Suprapubic skin (tissue), 4 donors: Measurements from ENCODE around the gene PDC. TPM values are rescaled to one million over a fixed set of nuclear protein-coding genes. Genes with fewer than 3 reads are reported as not detected.

Experiments used
- DNase-seq, 2 donors: peaks; one replicate each; pipeline ENCODE4 v3.0.0-alpha.2; 2019; ENCODE audit warnings: low spot score in 2 of 2
- H3K27ac ChIP-seq: fragments of 200-600 bp; sonication (generic); one replicate; pipeline ENCODE4 v1.5.1; 2019
- H3K27me3 ChIP-seq: fragments of 200-600 bp; sonication (generic); one replicate; pipeline ENCODE4 v1.5.1; 2019
- H3K36me3 ChIP-seq: fragments of 200-600 bp; sonication (generic); one replicate; pipeline ENCODE4 v1.5.1; 2019
- H3K4me1 ChIP-seq: fragments of 200-600 bp; sonication (generic); one replicate; pipeline ENCODE4 v1.5.1; 2019
- H3K4me3 ChIP-seq: fragments of 200-600 bp; sonication (generic); one replicate; pipeline ENCODE4 v1.5.1; 2019; ENCODE audit warnings: mild to moderate bottlenecking
- H3K9me3 ChIP-seq: fragments of 200-600 bp; sonication (generic); one replicate; pipeline ENCODE4 v1.5.1; 2019
- EP300 ChIP-seq: sonication (generic); formaldehyde crosslinking; IDR thresholded peaks from one replicate; pipeline ENCODE4 v1.6.1; 2017; ENCODE audit warnings: antibody characterized with exemption
- POLR2A ChIP-seq, 2 donors: fragments of 450-650 bp; IDR thresholded peaks; one replicate each; pipeline ENCODE4 v1.6.1; 2017; ENCODE audit warnings: antibody characterized with exemption in 2 of 2, mild to moderate bottlenecking in 2 of 2, moderate library complexity in 2 of 2
- POLR2AphosphoS5 ChIP-seq, 3 donors: sonication (generic); formaldehyde crosslinking; IDR thresholded peaks; one replicate each; pipeline ENCODE4 v1.6.1; 2017; ENCODE audit warnings: antibody characterized with exemption in 3 of 3
- WGBS: methylation state at CpG from one replicate; pipeline ENCODE4 v1.1.5; 2018; 5-methylcytosine and 5-hydroxymethylcytosine counted together
- total RNA-seq, 4 donors: library from RNA; depleted of rRNA; stranded (reverse); fragments of >200 nt; gene quantifications; one replicate each; pipeline ENCODE4 v1.1.0, GENCODE V29; 2016
- TF ChIP-seq, protein P1 (sequence below), 2 donors: fragments of 200-600 bp in 1 of 2; fragments of 450-650 bp in 1 of 2; sonication (generic) in 1 of 2; IDR thresholded peaks; one replicate each; pipeline ENCODE4 v1.5.1; 2016 to 2019; ENCODE audit warnings: antibody characterized with exemption in 2 of 2, mild to moderate bottlenecking in 1 of 2, moderate library complexity in 1 of 2

PDC gene
- total RNA-seq, 4 donors from 2014 or later, result not detected

DNA sequence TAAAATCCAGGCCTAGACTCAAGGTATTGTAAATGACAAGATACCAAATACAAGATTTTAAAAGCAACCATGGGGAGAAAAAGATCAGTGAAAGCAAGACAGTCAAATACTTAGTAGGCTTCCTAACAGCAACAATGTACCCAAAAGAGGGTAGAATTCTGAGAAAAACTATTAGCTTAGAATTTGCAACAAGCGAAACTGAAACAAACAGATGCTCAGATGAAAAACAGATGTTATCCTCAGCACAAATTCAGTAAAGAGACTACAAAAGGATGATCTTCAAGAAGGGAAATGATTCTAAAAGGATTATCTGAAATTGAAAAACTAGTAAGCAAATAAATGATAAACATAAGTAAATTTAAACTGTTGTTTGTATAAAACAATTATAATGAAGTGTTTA, 40.0 kb downstream of the PDC start:
- H3K9me3 ChIP-seq, result no peaks in the 10 kb centered on the region
- no peak overlapping the region for H3K4me3 ChIP-seq
- no peaks in the 10 kb centered on the region for H3K27me3 ChIP-seq
- H3K27ac ChIP-seq, result no peak overlapping the region
- H3K36me3 ChIP-seq, result peaks cover 21% of the 10 kb centered on the region
- WGBS, result 77% methylated on average over 1 of the region's 1 CpG
- TF ChIP-seq EP300 (no peak), POLR2AphosphoS5 (IDR thresholded peaks at IDR 0.05) (no peak), POLR2A (IDR thresholded peaks at IDR 0.05) (no peak)
- TF ChIP-seq, protein P1, sequence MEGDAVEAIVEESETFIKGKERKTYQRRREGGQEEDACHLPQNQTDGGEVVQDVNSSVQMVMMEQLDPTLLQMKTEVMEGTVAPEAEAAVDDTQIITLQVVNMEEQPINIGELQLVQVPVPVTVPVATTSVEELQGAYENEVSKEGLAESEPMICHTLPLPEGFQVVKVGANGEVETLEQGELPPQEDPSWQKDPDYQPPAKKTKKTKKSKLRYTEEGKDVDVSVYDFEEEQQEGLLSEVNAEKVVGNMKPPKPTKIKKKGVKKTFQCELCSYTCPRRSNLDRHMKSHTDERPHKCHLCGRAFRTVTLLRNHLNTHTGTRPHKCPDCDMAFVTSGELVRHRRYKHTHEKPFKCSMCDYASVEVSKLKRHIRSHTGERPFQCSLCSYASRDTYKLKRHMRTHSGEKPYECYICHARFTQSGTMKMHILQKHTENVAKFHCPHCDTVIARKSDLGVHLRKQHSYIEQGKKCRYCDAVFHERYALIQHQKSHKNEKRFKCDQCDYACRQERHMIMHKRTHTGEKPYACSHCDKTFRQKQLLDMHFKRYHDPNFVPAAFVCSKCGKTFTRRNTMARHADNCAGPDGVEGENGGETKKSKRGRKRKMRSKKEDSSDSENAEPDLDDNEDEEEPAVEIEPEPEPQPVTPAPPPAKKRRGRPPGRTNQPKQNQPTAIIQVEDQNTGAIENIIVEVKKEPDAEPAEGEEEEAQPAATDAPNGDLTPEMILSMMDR (IDR thresholded peaks at IDR 0.05), result no peak
- DNase-seq, result no peak
- no peaks in the 10 kb centered on the region for H3K4me1 ChIP-seq

DNA sequence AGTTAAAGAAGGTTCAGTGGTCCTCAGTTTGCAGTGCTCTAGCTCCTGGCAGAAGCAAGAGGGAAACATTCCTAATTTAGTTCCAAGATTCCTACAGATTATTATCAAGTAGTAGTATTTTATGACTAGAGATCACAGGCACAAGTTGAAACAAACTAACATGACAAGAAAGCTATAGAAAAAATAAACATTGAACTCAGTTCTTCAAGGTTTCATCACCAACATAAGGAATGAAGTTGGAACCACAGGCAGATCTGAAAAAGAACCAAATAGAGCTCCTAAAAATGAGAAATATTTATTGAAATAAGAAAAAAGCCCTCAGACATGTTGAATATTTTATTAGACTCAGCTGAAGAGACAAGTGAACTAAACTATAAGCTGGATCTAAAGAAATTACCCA, 40.6 kb downstream of the PDC start:
- no peak for DNase-seq
- TF ChIP-seq EP300 (no peak), POLR2AphosphoS5 (IDR thresholded peaks at IDR 0.05) (no peak), POLR2A (IDR thresholded peaks at IDR 0.05) (no peak)
- TF ChIP-seq, protein P1 (IDR thresholded peaks at IDR 0.05), result no peak
- no peaks in the 10 kb centered on the region for H3K9me3 ChIP-seq
- no peaks in the 10 kb centered on the region for H3K27me3 ChIP-seq
- no peak overlapping the region for H3K27ac ChIP-seq
- no peak overlapping the region for H3K4me3 ChIP-seq
- H3K4me1 ChIP-seq, result no peaks in the 10 kb centered on the region
- H3K36me3 ChIP-seq, result peaks cover 25% of the 10 kb centered on the region

DNA sequence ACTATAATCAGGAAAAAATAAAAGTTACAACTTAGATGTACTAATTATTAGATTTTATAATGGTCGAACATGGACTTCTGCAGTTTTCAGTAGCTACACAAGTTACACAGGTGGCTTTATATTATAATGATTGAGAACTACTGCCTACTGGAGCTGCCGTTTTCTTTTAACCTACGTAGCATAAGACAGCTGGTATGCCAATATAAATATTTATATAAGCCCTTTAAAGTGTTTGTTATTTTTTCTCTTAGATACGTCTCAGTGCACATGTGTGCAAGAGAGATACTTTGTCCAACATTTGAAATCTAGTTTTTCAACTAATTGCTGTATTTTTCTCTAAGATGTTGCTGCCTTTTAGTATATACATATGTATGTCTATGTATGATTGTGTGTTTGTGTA, 42.4 kb downstream of the PDC start:
- WGBS, result 88% methylated on average over 4 of the region's 4 CpGs
- Histone ChIP-seq H3K36me3 (peaks cover 28% of the 10 kb centered on the region), H3K4me3 (no peak overlapping the region)

DNA sequence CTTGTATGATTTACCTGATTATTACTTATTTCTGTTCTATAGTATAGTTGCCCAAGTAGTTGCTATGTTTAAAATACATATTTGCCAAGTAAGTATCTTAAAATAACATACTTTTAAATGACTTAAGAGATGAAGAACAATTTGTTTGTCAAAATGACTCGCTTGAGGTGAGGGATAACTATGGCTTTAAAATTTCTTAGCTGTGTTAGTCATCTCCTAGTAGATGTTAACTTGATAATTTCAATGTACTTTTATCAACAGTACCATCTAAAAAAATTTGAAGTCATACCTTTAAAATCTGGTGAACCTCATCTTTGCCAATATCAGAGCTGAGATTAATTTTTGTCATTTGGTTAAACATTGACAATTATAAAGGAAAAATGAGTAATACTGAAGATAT, 47.6 kb downstream of the PDC start:
- TF ChIP-seq POLR2A (IDR thresholded peaks at IDR 0.05) (no peak), POLR2AphosphoS5 (IDR thresholded peaks at IDR 0.05) (no peak)
- H3K27me3 ChIP-seq, result no peaks in the 10 kb centered on the region
- H3K36me3 ChIP-seq, result peaks cover 42% of the 10 kb centered on the region
- no peak overlapping the region for H3K27ac ChIP-seq
- H3K9me3 ChIP-seq, result no peaks in the 10 kb centered on the region
- no peak for DNase-seq
- no peaks in the 10 kb centered on the region for H3K4me1 ChIP-seq
- WGBS, result 96% methylated on average over 1 of the region's 1 CpG
- H3K4me3 ChIP-seq, result no peak overlapping the region

More for the DNA sequence above, 42.4 kb downstream of the PDC start:
- TF ChIP-seq, protein P1 (IDR thresholded peaks at IDR 0.05), result no peak
- TF ChIP-seq POLR2AphosphoS5 (IDR thresholded peaks at IDR 0.05), result no peak
- no peak for TF ChIP-seq EP300
- TF ChIP-seq POLR2A (IDR thresholded peaks at IDR 0.05), result no peak
- H3K27ac ChIP-seq, result no peak overlapping the region
- no peaks in the 10 kb centered on the region for H3K9me3 ChIP-seq
- no peaks in the 10 kb centered on the region for H3K27me3 ChIP-seq
- no peaks in the 10 kb centered on the region for H3K4me1 ChIP-seq
- DNase-seq, result no peak

DNA sequence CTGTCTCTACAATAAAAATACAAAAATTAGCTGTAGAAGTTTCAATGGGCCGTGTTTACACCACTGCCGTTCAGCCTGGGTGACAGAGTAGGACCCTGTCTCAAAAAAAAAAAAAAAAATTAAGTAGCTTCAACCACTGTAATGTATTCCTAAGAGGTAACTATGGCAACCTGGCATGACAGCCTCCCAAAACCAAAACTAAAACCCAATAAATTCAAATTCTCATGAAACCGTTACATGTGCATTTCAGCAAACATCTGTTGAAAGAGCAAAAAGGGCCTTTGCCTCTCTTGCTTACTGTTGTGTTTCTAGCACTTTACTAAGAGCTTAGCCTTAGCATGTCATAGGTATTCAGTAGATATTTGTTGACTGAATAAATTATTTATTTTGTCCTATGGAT, 51.8 kb downstream of the PDC start:
- Histone ChIP-seq H3K9me3 (no peaks in the 10 kb centered on the region), H3K4me1 (no peaks in the 10 kb centered on the region), H3K4me3 (no peak overlapping the region), H3K27ac (no peak overlapping the region), H3K36me3 (peaks cover 62% of the 10 kb centered on the region), H3K27me3 (no peaks in the 10 kb centered on the region)
- 82% methylated on average over 3 of the region's 3 CpGs for WGBS
- no peak for DNase-seq
- no peak for TF ChIP-seq POLR2A (IDR thresholded peaks at IDR 0.05)
- no peak for TF ChIP-seq POLR2AphosphoS5 (IDR thresholded peaks at IDR 0.05)
- TF ChIP-seq EP300, result no peak
- TF ChIP-seq, protein P1 (IDR thresholded peaks at IDR 0.05), result no peak

DNA sequence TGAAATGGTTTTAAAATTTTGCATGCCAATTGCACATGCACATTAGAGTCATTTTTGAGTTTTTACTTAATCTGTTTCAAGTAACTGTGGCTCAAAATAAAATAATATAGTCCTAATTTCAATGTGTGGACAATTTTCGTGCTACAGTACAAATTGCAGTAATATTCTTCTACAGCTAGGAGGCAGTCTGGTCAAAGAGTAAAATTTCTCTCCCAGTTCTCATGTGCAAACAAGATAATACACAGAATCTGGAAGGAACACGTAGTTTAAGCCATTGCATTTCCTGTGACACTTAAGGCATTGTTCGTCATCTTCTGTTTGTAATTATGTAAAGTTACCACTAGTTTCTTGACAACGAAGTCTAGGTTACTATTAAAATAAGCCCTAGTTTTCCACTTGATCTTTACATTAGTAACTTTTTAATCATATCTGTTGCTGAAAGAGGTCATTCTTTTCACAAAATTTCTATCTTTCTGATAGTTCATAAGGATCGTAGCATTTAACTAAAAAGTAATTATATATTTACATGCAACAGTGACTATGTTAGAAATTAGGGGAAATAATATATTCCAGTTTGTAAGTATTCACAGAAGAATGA, 56.4 kb downstream of the PDC start:
- TF ChIP-seq, protein P1 (IDR thresholded peaks at IDR 0.05), result peak; percentile 38 to 49
- no peak for TF ChIP-seq POLR2A (IDR thresholded peaks at IDR 0.05)
- no peak for DNase-seq
- no peaks in the 10 kb centered on the region for H3K9me3 ChIP-seq
- H3K36me3 ChIP-seq, result peaks cover 63% of the 10 kb centered on the region
- H3K4me3 ChIP-seq, result no peak overlapping the region
- no peak overlapping the region for H3K27ac ChIP-seq
- H3K4me1 ChIP-seq, result no peaks in the 10 kb centered on the region
- H3K27me3 ChIP-seq, result no peaks in the 10 kb centered on the region
- 37% methylated on average over 5 of the region's 5 CpGs for WGBS
